Fibroblast of skin of right quadriceps (primary cell): ENCODE data around the gene TMEM79.

Source experiments
- DNase-seq: peaks from one replicate; pipeline ENCODE4 v3.0.0-alpha.2; 2013

Gene TMEM79

DNA sequence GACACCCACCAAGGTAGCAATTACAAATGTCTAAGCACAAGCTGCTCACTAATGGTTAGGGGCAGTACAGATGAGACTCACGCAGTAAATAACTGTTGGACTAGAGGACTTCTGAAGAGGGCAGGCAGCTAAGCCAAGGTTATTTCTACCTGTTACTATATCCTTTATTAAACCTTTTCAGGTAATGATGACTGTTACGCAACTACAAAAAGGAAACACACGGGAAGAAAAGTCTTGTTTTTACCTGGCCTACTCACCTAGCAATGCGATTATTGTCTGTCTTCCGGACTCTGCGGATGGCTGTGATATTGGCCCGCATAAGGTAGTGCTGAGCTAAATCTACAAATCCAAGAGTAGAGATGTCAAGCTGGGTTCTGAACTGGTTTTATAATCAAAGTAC, 32.8 kb downstream of the TMEM79 start:
- DNase-seq, result no peak

DNA sequence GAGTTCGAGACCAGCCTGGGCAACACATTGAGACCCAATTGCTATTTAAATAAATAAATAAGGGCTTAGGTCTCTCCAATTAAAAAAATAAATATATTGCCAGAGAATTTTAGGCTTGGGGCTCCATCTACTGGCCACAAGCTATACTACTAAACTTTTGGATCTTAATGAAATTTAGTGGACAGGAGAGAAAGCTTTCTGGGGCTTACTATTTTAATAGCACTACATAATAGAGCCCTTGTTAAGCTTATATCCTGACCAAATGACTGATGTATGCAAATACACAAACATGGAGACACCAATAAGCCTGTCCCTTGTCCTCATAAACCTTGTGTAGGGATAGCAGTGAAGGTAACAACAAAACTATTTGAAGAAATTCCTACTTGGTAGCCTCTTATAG, 35.5 kb downstream of the TMEM79 start:
- DNase-seq, result peak; percentile 25

DNA sequence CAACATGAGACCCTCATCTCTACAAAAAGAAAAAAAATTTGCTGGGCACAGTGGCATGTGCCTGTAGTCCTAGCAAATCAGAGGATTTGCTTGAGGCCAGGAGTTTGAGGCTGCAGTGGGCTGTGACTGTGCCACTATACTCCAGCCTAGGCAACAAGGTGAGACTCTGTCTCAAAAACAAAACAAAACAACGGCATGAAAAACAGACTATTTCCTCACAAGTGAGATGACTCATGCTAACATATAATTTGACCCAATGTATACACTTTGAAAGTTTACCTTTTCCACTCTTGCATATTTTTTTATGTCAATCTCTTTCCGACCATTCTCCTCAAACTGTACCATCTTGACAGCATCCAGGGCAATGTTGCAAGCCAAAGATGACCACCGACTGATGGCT, 36.4 kb downstream of the TMEM79 start:
- DNase-seq, result no peak

DNA sequence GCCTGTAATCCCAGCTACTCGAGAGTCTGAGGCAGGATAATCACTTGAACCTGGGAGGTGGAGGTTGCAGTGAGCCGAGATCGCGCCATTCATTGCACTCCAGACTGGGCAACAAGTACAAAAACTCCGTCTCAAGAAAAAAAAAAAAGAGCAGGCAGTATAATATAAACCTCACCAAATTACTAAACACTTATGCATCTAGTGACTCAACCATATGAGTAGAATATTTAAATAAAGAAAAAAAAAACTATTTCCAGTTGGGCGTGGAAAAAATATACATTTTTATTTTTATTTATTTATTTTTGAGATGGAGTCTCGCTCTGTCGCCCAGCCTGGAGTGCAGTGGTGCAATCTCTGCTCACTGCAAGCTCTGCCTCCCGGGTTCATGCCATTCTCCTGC, 39.1 kb downstream of the TMEM79 start:
- peak; percentile 15 for DNase-seq

DNA sequence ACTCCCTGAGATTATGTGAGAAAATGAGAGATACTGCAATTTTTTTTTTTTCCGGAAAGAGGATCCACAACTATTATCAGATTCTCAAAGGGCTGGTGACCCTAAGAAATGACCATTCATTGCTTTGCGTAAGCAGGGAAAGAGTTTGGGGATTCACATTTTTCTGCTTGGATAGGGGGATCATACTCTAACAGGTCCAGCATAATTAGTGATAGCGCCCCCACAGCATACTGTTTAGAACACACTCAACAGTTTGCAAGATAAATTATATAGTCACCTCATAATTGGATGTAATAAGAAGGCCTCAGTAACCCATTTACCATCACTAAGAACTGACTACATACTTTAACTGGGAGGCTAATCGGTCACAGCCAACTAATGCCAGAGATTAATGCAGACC, 52.1 kb downstream of the TMEM79 start:
- no peak for DNase-seq

DNA sequence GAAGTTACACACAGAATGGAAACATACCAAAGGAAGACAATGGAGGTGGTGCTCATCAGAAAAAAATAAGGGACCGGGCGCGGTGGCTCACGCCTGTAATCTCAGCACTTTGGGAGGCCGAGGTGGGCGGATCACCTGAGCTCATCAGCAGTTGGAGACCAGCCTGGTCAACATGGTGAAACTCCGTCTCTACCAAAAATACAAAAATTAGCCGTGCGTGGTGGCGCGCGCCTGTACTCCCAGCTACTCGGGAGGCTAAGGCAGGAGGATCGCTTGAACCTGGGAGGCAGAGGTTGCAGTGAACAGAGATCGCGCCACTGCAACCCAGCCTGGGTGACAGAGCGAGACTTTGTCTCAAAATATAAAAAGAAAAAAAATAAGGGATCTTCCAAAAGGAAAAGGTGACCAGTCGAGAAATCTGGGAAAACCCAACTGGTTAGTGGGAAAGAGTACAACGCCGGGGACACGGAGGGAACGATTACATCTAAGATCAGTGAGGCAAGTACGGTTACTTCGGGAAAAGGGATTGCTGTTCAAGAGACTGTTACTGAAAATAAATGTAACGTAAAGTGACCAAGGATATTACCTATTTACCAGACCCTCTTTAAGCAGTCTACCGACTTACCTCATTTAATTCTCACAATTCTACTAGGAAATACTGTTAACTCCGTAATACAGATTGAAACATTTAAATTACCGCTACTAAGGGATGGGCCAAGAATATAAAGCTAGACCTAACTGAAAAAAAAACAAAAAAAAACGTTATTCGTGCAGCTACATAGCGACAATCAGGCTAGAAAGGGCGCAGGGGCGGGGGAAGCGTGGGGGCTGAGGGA, 53.1 kb downstream of the TMEM79 start:
- DNase-seq, result no peak

DNA sequence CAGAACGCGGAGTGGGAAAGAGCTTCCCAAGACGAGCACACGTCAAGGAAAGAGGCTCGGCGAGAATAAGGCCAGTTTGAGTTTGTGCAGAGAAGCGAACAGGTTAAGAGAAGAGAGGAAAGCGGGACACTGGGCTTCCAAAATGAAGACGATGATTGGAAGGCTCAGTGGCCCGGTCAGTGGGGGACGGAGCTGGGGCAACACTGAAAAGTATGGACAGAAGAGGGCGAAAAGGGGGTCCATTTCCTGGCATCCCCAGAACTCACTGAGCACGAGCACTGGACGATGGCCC, 53.7 kb downstream of the TMEM79 start:
- no peak for DNase-seq

DNA sequence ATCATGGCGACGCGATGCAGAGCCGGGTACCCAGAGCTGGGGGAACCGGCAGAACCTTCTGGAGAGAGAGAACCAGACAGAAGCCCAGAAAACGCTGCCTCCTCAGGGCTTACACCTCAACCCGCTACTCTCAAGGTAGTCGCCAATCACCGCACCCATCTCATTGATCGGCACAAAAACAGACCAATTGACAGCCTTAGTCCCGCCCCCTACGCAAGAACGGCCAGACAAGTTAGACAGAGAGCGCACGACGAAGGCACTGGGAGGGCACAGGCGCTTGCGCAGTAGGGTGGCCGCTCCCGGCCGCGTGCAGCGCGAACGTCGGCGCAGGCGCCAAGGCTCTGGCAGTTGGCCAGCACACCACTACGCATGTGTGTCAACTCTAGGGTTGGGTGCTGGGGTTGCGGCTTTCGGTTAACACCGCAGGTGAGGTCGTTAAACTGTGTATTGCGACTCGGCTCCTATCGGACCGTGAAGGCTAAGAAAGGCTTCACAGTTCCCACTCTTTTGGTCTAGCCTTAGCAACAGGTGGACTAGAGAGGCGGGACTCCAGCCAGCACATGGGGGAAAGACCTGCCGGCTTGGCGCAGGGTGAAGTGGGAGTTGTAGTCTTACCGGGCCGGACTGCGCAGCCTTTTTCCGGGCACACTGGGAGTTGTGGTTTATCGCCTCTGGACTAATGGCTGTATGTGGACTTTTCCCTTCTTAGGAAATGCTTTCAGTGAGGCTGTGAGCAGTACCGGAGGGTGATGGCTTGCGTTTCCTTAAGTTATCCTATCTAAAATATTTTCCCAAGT, 54.3 kb downstream of the TMEM79 start, which contains the start of the genes CCT3 and TSACC:
TSS of gene CCT3 (minus strand) at position 113 of the 797 bp plus-strand sequence. CDS start at position 5, 108 bp downstream.
TSS of gene TSACC (plus strand) at position 347 of the 797 bp plus-strand sequence. CDS start 1,232 bp downstream, outside the sequence.
- peak; percentile 100 for DNase-seq
